ENCODE measurements around the gene FAM53B.

- TF ChIP-seq EP300 (IDR thresholded peaks at IDR 0.05; ENCODE audit: low read depth) (no peak), POLR2AphosphoS5 (IDR thresholded peaks at IDR 0.05) (no peak)
Measured at GRCh38 chr10:124697443-124697836, 46.7 kb downstream of the FAM53B start.
